Keratinocyte (primary cell): ENCODE results near the gene ATIC.

Experiments
- EZH2 ChIP-seq: IDR thresholded peaks from one replicate; pipeline ENCODE4 v1.6.1; 2012; ENCODE audit warnings: inconsistent platforms, mild to moderate bottlenecking, low read length, moderate library complexity
- TF ChIP-seq, protein P1 (sequence below), 3 experiments: IDR thresholded peaks in 1 of 3; conservative IDR thresholded peaks in 1 of 3; optimal IDR thresholded peaks in 1 of 3; 2 replicates in 2 of 3; 3 replicates in 1 of 3; pipeline versions ENCODE3 to v1.5.1; 2011; ENCODE audit warnings: low read length in 3 of 3, mild to moderate bottlenecking in 3 of 3, moderate library complexity in 2 of 3, control low read depth in 1 of 3, inconsistent platforms in 1 of 3; ENCODE audit not compliant: insufficient read depth in 2 of 3; ENCODE audit errors: extremely low read depth in 1 of 3

DNA sequence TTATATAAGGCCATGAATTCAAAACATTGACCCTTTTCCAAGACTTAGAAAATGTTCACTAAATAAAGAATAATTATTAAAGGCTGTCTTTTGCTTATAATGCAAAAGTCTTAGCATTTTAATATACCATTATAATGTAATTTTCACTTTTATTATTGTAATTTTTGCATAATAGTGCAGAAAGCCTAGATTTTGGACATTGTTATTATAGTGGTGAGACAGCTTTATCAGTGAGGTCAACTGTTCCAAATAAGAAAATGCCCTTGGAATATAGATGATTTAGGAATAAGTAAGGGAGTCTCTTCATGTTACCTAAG lies 56.6 kb downstream of the ATIC start:
- TF ChIP-seq, protein P1, sequence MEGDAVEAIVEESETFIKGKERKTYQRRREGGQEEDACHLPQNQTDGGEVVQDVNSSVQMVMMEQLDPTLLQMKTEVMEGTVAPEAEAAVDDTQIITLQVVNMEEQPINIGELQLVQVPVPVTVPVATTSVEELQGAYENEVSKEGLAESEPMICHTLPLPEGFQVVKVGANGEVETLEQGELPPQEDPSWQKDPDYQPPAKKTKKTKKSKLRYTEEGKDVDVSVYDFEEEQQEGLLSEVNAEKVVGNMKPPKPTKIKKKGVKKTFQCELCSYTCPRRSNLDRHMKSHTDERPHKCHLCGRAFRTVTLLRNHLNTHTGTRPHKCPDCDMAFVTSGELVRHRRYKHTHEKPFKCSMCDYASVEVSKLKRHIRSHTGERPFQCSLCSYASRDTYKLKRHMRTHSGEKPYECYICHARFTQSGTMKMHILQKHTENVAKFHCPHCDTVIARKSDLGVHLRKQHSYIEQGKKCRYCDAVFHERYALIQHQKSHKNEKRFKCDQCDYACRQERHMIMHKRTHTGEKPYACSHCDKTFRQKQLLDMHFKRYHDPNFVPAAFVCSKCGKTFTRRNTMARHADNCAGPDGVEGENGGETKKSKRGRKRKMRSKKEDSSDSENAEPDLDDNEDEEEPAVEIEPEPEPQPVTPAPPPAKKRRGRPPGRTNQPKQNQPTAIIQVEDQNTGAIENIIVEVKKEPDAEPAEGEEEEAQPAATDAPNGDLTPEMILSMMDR (optimal IDR thresholded peaks at IDR 0.05 in 1 of 3, IDR thresholded peaks at IDR 0.05 in 1 of 3, conservative IDR thresholded peaks at IDR 0.05 in 1 of 3; ENCODE audit: extremely low read depth in 1 of 3, insufficient read depth in 2 of 3, low read length in 3 of 3): no peak
- TF ChIP-seq EZH2: no peak
